Melanocyte of skin (primary cell): ENCODE data around the gene ZNF280A. TPM values are rescaled to one million over a fixed set of nuclear protein-coding genes. Genes with fewer than 3 reads are reported as not detected.

Experiments
- total RNA-seq, 2 donors: library from RNA; depleted of rRNA; stranded (reverse); fragments of >200 nt; gene quantifications; 2 replicates each; pipeline ENCODE4 v1.2.3, GENCODE V29; 2012

ZNF280A gene
- total RNA-seq = 1 to 10 TPM in 1 of 2 donors, under 1 TPM in 1; 0.33 to 2.1 TPM

GRCh38 chr22:22520020-22520656, at the start of gene ZNF280A:
Gene ZNF280A, minus strand, starts transcription at chr22:22520270. Its CDS starts 4,640 bp downstream, at chr22:22515630.

GRCh38 chr22:22558972-22559603, 39.0 kb upstream of the ZNF280A start, which contains the start of gene PRAME:
Gene PRAME, minus strand, starts transcription at chr22:22559265. Its CDS starts 2,433 bp downstream, at chr22:22556832.

GRCh38 chr22:22508274-22509176, 11.5 kb downstream of the ZNF280A start, which contains the start of gene ZNF280B:
Gene ZNF280B, minus strand, starts transcription at chr22:22508742. Its CDS starts 19,344 bp downstream, at chr22:22489398.

Other genes starting within 250 kb of the ZNF280A start
- 1 to 10 TPM; 8.3 TPM for gene ZNF280B, start 11.5 kb downstream of the ZNF280A start, total RNA-seq
- gene PRAME, start 39.0 kb upstream of the ZNF280A start, total RNA-seq = under 1 TPM in 1 of 2 donors, not detected in 1; 0.34 TPM
- not detected for gene GGTLC2, start 124.3 kb upstream of the ZNF280A start, total RNA-seq